Measurements from ENCODE around the gene PSMA1.

DNA sequence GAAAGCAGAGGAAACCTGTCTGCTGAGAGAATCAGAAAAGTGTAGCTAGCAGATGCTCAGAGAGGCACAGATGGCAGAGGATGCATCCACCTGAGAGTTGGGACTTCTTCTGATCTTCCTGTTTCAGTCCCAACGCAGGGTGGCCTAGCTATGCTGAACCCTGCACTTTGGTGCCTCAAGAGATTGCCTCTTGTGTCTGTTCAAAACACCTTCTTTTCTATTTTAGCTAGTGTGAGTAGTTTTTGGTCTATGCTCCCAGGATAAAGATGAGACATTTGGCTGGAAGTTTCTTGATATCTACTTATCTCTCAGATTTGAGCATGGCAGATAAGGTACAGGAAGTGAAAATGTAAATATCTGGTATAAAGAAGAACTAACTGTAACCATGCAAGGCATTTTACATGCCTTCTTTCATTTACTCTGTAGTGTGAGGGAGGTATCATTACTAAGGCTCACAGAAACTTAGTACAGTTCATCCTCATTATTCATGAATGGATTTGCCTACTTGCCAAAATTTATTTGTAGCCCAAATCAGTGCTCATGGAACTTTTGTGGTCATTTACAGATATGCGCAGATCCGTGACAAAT lies 47.0 kb upstream of the PSMA1 start:
- TF ChIP-seq, protein P1, sequence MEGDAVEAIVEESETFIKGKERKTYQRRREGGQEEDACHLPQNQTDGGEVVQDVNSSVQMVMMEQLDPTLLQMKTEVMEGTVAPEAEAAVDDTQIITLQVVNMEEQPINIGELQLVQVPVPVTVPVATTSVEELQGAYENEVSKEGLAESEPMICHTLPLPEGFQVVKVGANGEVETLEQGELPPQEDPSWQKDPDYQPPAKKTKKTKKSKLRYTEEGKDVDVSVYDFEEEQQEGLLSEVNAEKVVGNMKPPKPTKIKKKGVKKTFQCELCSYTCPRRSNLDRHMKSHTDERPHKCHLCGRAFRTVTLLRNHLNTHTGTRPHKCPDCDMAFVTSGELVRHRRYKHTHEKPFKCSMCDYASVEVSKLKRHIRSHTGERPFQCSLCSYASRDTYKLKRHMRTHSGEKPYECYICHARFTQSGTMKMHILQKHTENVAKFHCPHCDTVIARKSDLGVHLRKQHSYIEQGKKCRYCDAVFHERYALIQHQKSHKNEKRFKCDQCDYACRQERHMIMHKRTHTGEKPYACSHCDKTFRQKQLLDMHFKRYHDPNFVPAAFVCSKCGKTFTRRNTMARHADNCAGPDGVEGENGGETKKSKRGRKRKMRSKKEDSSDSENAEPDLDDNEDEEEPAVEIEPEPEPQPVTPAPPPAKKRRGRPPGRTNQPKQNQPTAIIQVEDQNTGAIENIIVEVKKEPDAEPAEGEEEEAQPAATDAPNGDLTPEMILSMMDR (IDR thresholded peaks at IDR 0.05; ENCODE audit: low read length) = no peak
- no peak for TF ChIP-seq EZH2 (IDR thresholded peaks at IDR 0.05; ENCODE audit: borderline replicate concordance, low read length)
